Subcutaneous abdominal adipose tissue (tissue), 5 donors: ENCODE data around the gene KRT4.

Experiments
- H3K27ac ChIP-seq: one replicate; pipeline ENCODE4 v1.7.0; 2013; ENCODE audit warnings: low read depth, mild to moderate bottlenecking, inconsistent platforms, low read length, moderate library complexity
- H3K27me3 ChIP-seq, 5 donors: one replicate each; pipeline ENCODE4 v1.7.0; 2013; ENCODE audit warnings: low read length in 5 of 5, inconsistent platforms in 1 of 5; ENCODE audit not compliant: control insufficient read depth in 5 of 5, insufficient read depth in 4 of 5
- H3K36me3 ChIP-seq, 5 donors: one replicate each; pipeline ENCODE4 v1.7.0; 2013; ENCODE audit warnings: low read length in 5 of 5; ENCODE audit not compliant: control insufficient read depth in 5 of 5, insufficient read depth in 5 of 5
- H3K4me1 ChIP-seq, 5 donors: one replicate each; pipeline ENCODE4 v1.7.0; 2013; ENCODE audit warnings: low read length in 5 of 5, mild to moderate bottlenecking in 3 of 5, moderate library complexity in 1 of 5; ENCODE audit not compliant: control insufficient read depth in 5 of 5, insufficient read depth in 5 of 5
- H3K4me3 ChIP-seq, 5 donors: one replicate each; pipeline ENCODE4 v1.7.0; 2013; ENCODE audit warnings: low read length in 5 of 5, low read depth in 1 of 5
- H3K9ac ChIP-seq, 5 donors: one replicate each; pipeline ENCODE4 v1.7.0; 2013; ENCODE audit warnings: low read length in 5 of 5, mild to moderate bottlenecking in 4 of 5, moderate library complexity in 3 of 5
- H3K9me3 ChIP-seq, 5 donors: one replicate each; pipeline ENCODE4 v1.7.0; 2013; ENCODE audit warnings: low read length in 5 of 5; ENCODE audit not compliant: control insufficient read depth in 5 of 5
- donor health status: healthy.
- donor health status: healthy.
- donor health status: healthy.
- donor health status: healthy.
- donor health status: healthy.

The KRT4 gene

DNA sequence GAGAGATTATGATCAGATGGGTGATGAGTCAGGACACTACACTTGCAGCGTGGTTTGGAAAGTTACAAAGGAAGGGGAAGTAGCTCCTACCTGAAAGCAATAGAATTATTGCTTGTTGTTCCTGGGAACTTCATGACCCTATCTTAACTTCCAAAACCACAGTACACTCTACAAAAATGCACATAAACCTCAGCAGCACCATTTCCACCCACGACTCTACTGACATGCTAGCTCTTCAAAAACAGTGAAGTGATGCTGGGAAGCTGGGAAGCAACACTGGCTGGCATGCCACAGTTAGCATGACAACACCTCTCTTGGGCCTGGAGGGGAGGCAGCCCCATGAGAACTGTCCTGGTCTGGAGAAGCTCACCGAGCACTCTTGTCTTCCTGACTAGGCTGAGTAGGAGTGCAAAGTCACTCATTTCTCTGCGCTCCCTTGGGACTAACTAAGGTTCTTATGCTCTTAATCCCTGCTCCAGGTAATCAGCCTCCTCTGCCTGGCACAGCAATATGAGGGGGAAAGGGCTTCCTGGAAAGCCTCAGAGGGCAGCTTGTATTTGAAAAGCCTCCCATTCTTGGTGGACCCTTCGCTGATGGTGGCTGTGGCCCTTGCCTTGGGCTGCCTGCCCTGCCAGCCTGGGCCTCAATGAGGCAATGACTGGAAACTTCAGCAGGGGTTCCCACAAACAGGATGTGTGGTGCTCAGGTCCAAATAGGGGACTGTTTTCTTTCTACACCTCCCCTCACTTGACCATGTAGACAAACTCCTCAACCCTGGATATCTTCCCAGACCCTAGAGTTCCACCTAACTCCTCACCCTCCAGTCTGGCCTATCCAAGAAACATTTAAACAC, 19.2 kb downstream of the KRT4 start:
- Histone ChIP-seq H3K4me1 (peaks cover 0 to 7% (median 0%) of the 10 kb centered on the region in 5 donors), H3K27ac (no peak overlapping the region), H3K27me3 (peaks cover 14 to 30% (median 19%) of the 10 kb centered on the region in 5 donors), H3K9ac (no peak overlapping the region), H3K9me3 (no peaks in the 10 kb centered on the region), H3K36me3 (no peaks in the 10 kb centered on the region), H3K4me3 (no peak overlapping the region)

DNA sequence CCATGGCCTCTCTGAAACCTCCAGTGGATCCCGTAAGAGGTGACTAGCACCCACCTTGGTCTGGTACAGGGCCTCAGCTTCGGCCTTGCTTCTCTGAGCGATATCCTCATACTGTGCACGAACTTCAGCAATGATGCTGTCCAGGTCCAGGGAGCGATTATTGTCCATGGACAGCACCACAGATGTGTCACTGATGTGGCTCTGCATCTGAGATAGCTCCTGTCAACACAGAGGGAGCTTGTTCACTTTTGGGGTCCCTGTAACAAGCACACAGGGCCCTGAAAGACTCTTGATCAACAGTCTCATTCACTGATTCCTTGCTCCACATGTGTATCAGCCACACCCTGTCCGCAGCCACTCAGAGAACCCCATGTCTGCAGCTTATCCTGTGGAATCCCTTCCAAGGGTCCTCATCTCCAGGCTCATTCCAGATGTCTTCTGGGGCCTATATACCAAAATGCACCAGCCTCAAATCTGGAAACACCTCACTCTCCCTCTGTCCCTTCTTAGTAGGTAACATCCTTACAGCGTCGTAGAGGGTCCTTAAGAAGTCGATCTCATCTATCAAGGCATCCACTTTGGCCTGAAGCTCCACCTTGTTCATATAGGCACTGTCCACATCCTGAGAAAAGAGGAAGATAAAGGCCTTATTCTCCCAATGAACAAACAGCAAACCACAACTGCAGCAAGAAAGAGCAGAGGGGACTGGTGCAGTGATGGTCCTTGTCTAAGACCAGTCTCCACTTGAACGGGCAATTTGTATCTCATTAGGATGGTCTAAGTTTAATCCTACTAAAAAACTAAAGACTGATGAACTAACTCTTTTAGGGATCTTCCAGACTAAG, 21.5 kb downstream of the KRT4 start:
- Histone ChIP-seq H3K27me3 (peaks cover 14 to 39% (median 29%) of the 10 kb centered on the region in 5 donors), H3K36me3 (no peaks in the 10 kb centered on the region), H3K9ac (no peak overlapping the region), H3K4me3 (no peak overlapping the region), H3K27ac (no peak overlapping the region), H3K4me1 (peaks cover 0 to 7% (median 0%) of the 10 kb centered on the region in 5 donors), H3K9me3 (no peaks in the 10 kb centered on the region)

DNA sequence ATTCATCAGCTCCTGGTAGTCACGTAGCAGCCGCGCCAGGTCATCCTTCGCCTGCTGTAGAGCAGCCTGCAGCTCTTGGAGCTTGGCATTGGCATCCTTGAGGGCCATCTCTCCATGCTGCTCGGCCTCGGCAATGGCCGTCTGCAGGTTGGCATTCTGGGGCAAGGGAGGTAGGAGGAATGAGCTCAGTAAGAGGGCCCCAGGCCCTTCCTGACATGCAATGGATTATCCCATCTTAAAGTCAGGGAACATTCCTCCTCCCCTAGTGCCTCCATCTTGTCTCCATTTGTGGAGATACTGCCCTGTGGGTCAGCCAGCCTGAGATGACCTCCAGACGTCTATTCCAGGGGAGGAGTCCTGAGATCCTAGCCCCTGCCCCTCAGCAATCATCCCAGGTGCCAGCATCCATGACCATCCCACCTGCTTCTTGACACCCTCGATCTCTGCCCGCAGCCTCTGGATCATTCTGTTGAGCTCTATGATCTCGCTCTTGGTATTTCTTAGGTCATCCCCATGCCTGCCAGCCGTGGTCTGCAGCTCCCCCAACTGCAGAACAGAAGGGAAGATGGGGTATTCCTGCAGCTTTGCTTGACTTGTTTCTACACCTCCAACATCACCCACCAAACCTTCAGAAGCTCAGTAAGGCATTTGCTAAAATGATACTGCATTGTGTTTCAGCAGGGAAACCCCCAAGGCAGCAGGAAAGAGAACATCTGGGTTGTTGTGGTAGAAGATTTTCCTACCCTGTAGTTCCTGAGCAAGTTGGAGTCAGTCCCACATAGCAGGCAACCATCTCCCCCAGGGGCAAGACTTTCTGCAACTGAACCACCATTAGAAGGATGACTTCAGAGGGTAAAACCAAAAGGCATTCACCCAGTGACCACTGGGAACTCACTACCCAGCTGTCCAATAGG, 22.4 kb downstream of the KRT4 start:
- no peak overlapping the region for H3K9ac ChIP-seq
- peaks cover 14 to 39% (median 29%) of the 10 kb centered on the region in 5 donors for H3K27me3 ChIP-seq
- H3K9me3 ChIP-seq: no peaks in the 10 kb centered on the region

DNA sequence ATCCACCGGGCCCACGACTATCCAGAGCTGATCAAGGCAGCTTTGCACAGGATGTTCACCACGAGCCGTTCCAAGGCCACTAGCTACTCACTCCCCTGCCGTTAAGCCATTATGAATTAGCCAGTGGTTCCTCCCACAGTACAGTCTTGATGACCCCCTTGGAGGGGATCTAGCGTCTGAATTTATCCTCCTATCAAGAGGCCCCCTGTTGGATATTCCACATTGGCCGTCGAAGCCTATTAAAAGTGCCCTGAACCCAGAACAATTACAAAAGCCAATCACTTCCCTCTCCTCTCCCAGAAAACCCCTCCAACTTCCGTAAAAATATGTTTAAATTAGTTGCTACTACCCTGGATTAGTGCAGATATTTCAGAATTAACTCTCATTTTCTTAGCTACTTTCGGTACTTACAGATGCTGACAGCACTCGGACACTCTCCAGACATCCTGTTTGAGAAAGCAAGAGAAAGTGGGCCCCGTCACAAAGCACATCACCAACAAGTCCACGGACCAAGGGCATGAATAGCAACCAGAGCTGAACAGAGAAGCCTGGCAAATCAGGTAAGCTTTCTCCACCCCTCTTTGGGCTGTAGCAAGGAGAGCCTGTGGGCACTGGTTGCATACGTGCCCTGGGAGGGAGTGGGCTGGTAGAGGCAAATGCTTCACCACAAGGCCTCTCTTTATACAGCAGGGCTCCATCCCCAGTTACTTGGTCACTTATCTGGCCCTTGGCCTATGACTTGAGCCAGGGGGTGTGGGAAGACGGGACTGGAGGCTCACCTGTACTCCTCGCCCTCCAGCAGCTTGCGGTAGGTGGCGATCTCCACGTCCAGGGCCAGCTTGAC, 23.3 kb downstream of the KRT4 start:
- Histone ChIP-seq H3K36me3 (no peaks in the 10 kb centered on the region), H3K4me1 (peaks cover 0 to 7% (median 0%) of the 10 kb centered on the region in 5 donors), H3K9ac (peak overlapping the region in 1 of 5 donors; percentile 23), H3K27me3 (peaks cover 14 to 37% (median 29%) of the 10 kb centered on the region in 5 donors), H3K4me3 (no peak overlapping the region), H3K9me3 (peaks cover 0 to 2% (median 0%) of the 10 kb centered on the region in 5 donors), H3K27ac (no peak overlapping the region)

More for the DNA sequence above, 22.4 kb downstream of the KRT4 start:
- H3K27ac ChIP-seq: no peak overlapping the region
- H3K4me1 ChIP-seq: peaks cover 0 to 7% (median 0%) of the 10 kb centered on the region in 5 donors
- no peaks in the 10 kb centered on the region for H3K36me3 ChIP-seq
- H3K4me3 ChIP-seq: no peak overlapping the region

DNA sequence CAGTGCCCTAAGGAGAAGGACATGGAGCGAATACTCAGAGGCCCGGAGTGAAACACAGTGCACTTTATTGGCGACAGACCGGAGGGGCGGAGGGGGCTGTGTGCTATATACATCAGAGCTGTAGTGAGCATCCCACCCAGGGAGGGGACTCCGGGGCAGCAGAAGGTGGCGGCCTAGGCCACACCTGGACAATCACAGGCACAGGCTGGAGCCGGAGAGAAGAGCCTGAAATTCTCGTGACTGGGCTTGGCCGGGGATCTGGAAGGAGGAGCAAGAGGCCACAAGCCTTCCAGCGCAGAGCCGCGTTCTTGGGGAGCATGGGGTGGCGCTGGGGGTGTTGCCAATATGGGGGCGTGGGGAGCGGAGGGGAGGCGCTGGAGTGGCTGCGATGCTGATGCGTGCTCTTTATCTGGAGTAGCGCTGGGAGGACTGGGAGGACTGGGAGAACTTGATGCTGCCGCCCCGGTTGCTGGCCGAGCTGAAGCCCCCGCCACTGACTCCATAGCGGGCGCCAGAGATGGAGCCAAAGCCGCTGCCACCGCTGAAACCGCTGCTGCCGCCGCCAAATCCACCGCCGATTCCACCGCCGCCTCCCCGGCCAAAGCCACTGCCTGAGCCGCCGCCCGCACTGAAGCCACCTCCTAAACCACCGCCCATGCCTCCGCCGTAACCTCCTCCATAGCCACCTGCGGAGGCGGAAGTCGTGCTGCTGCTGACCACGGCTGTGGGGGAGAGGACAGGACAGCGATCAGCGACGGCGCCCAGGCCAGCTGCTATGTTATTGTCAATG, 24.1 kb downstream of the KRT4 start:
- no peaks in the 10 kb centered on the region for H3K36me3 ChIP-seq
- H3K27me3 ChIP-seq: peaks cover 14 to 37% (median 29%) of the 10 kb centered on the region in 5 donors
- H3K4me1 ChIP-seq: peaks cover 0 to 7% (median 0%) of the 10 kb centered on the region in 5 donors
- peak overlapping the region in 1 of 5 donors; percentile 23 for H3K9ac ChIP-seq
- H3K4me3 ChIP-seq: no peak overlapping the region
- H3K9me3 ChIP-seq: peaks cover 0 to 3% (median 0%) of the 10 kb centered on the region in 5 donors
- H3K27ac ChIP-seq: no peak overlapping the region

DNA sequence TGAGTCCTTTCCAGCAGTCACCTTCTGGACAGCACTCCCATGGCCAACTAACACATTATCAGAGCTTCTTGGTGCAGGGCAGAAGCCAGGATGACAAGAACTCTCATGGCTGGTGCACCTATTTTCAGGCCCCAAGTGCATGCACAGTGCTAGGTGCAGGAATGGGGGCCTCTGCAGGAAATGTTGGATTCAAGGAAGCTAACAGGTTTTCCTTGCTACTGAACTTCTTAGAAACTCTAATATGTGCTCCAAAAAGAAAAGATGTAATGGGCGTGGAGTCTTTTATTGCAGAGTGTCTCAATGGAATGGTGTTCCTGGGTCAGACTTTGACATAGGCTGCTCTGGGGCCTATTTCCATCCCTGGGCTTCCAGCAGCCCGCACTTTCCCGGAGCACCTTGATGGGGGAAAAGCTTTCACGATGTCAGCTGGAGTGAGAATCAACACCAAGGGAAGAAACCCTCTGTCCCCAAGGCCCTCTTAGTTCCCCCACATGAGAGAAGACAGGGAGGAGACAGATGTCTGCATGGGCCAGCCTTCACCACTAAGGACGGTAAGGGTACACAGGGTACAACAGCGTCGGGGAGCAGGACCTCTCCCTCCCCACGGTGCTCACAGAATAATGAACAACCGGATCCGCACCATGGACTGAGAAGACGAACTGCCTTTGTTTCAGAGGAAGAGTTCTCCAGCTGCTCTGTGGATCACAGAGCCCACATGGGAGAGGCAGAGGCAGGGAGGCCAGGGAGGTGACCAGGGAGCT, 24.9 kb downstream of the KRT4 start:
- Histone ChIP-seq H3K4me1 (peaks cover 0 to 7% (median 0%) of the 10 kb centered on the region in 5 donors), H3K9ac (no peak overlapping the region), H3K27me3 (peaks cover 16 to 40% (median 30%) of the 10 kb centered on the region in 5 donors), H3K27ac (no peak overlapping the region), H3K36me3 (no peaks in the 10 kb centered on the region), H3K9me3 (peaks cover 0 to 3% (median 0%) of the 10 kb centered on the region in 5 donors), H3K4me3 (no peak overlapping the region)

DNA sequence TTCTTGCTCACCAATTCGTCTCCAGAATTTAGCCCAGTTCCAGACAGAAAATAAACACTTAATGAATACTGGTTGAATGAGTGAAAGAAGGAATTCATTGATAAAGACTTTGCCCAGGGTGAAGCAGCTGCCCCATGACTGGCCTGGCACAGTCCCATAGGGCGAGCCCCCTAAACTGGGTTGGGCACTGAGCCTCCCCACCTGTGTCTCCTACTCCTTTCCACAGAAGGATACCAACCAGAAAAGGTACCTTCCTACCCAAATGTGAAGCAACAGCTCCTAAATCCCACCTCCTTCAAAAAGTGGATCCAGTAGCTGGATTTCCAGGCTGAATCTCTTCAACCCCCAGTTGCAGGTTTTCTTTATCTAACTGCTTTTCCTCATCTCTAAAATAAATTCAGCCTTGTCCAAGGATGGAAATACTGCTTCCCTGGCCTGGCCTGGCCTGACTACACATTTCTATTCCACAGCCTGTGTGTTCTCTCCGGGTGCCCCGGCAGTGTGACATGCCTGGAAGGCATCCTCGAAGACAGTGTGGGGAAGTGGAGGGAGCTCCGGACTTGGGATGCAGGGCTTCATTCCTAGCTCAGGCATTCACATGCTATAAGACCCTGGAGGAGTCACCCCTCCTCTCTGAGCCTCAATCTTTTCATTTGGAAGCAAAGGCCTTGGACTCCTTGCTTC, 25.6 kb downstream of the KRT4 start:
- Histone ChIP-seq H3K4me3 (no peak overlapping the region), H3K27me3 (peaks cover 17 to 42% (median 31%) of the 10 kb centered on the region in 5 donors), H3K4me1 (peaks cover 0 to 7% (median 0%) of the 10 kb centered on the region in 5 donors), H3K36me3 (no peaks in the 10 kb centered on the region), H3K27ac (no peak overlapping the region), H3K9ac (no peak overlapping the region), H3K9me3 (peaks cover 0 to 3% (median 0%) of the 10 kb centered on the region in 5 donors)
